Measurements from ENCODE around the gene ALS2CL.

The ALS2CL gene

GRCh38 chr3:46648096-46648495, 45.4 kb downstream of the ALS2CL start:
- H3K27ac ChIP-seq (ENCODE audit: low read length), result no peak overlapping the region
- no peak overlapping the region for H3K4me3 ChIP-seq (ENCODE audit: low read length in 2 of 2)
- H3K9me3 ChIP-seq (ENCODE audit: control insufficient read depth in 2 of 2, low read length in 2 of 2), result peaks cover 0 to 4% of the 10 kb centered on the region in 2 donors
- no peaks in the 10 kb centered on the region for H3K27me3 ChIP-seq (ENCODE audit: control insufficient read depth in 1 of 2, insufficient read depth in 2 of 2, low read length in 2 of 2)
- H3K4me1 ChIP-seq (ENCODE audit: control insufficient read depth, insufficient read depth, low read length), result no peaks in the 10 kb centered on the region
- no peak overlapping the region for H3K9ac ChIP-seq (ENCODE audit: low read length in 2 of 2)
- no peaks in the 10 kb centered on the region for H3K36me3 ChIP-seq (ENCODE audit: control insufficient read depth in 2 of 2, insufficient read depth in 2 of 2, low read length in 2 of 2)

GRCh38 chr3:46646700-46647099, 46.8 kb downstream of the ALS2CL start:
- Histone ChIP-seq H3K27ac (ENCODE audit: low read length) (no peak overlapping the region), H3K9ac (ENCODE audit: low read length in 2 of 2) (no peak overlapping the region), H3K4me1 (ENCODE audit: control insufficient read depth, insufficient read depth, low read length) (no peaks in the 10 kb centered on the region), H3K9me3 (ENCODE audit: control insufficient read depth in 2 of 2, low read length in 2 of 2) (no peaks in the 10 kb centered on the region), H3K36me3 (ENCODE audit: control insufficient read depth in 2 of 2, insufficient read depth in 2 of 2, low read length in 2 of 2) (no peaks in the 10 kb centered on the region), H3K4me3 (ENCODE audit: low read length in 2 of 2) (no peak overlapping the region), H3K27me3 (ENCODE audit: control insufficient read depth in 1 of 2, insufficient read depth in 2 of 2, low read length in 2 of 2) (no peaks in the 10 kb centered on the region)

DNA sequence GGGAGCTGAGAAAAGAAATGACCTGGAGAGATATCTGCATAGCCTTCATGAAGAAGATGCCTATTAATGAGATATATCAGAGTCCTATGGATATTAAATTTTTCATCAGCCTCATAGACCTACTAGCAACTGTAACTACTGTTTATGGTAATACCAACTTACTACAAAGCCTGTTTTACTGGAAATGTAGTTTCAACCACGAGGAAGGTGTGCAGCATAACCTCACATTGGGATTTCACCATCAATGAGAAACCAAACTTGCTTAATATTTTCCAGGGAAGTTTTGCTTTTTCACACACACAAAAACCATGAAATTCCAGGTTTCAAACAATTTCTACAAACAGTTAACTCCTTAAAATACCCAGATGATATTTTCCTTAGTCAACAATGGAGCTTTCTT, 49.8 kb downstream of the ALS2CL start:
- no peaks in the 10 kb centered on the region for H3K4me1 ChIP-seq (ENCODE audit: control insufficient read depth, insufficient read depth, low read length)
- H3K4me3 ChIP-seq (ENCODE audit: low read length in 2 of 2), result no peak overlapping the region
- peaks cover 0 to 12% of the 10 kb centered on the region in 2 donors for H3K9me3 ChIP-seq (ENCODE audit: control insufficient read depth in 2 of 2, low read length in 2 of 2)
- no peak overlapping the region for H3K9ac ChIP-seq (ENCODE audit: low read length in 2 of 2)
- H3K27me3 ChIP-seq (ENCODE audit: control insufficient read depth in 1 of 2, insufficient read depth in 2 of 2, low read length in 2 of 2), result no peaks in the 10 kb centered on the region
- no peak overlapping the region for H3K27ac ChIP-seq (ENCODE audit: low read length)
- no peaks in the 10 kb centered on the region for H3K36me3 ChIP-seq (ENCODE audit: control insufficient read depth in 2 of 2, insufficient read depth in 2 of 2, low read length in 2 of 2)

- no peak overlapping the region for H3K27ac ChIP-seq (ENCODE audit: low read length)
These were observed 50.5 kb downstream of the ALS2CL start for GRCh38 chr3:46642971-46643370.

GRCh38 chr3:46640927-46641326, 52.6 kb downstream of the ALS2CL start:
- Histone ChIP-seq H3K27ac (ENCODE audit: low read length) (no peak overlapping the region), H3K27me3 (ENCODE audit: control insufficient read depth in 1 of 2, insufficient read depth in 2 of 2, low read length in 2 of 2) (no peaks in the 10 kb centered on the region), H3K9me3 (ENCODE audit: control insufficient read depth in 2 of 2, low read length in 2 of 2) (peaks cover 0 to 12% of the 10 kb centered on the region in 2 donors), H3K36me3 (ENCODE audit: control insufficient read depth in 2 of 2, insufficient read depth in 2 of 2, low read length in 2 of 2) (no peaks in the 10 kb centered on the region), H3K4me3 (ENCODE audit: low read length in 2 of 2) (no peak overlapping the region), H3K4me1 (ENCODE audit: control insufficient read depth, insufficient read depth, low read length) (no peaks in the 10 kb centered on the region), H3K9ac (ENCODE audit: low read length in 2 of 2) (no peak overlapping the region)

More at GRCh38 chr3:46642971-46643370, 50.5 kb downstream of the ALS2CL start:
- H3K9me3 ChIP-seq (ENCODE audit: control insufficient read depth in 2 of 2, low read length in 2 of 2), result peaks cover 0 to 12% of the 10 kb centered on the region in 2 donors
- no peak overlapping the region for H3K4me3 ChIP-seq (ENCODE audit: low read length in 2 of 2)
- no peak overlapping the region for H3K9ac ChIP-seq (ENCODE audit: low read length in 2 of 2)
- no peaks in the 10 kb centered on the region for H3K4me1 ChIP-seq (ENCODE audit: control insufficient read depth, insufficient read depth, low read length)
- H3K27me3 ChIP-seq (ENCODE audit: control insufficient read depth in 1 of 2, insufficient read depth in 2 of 2, low read length in 2 of 2), result no peaks in the 10 kb centered on the region
- H3K36me3 ChIP-seq (ENCODE audit: control insufficient read depth in 2 of 2, insufficient read depth in 2 of 2, low read length in 2 of 2), result no peaks in the 10 kb centered on the region

DNA sequence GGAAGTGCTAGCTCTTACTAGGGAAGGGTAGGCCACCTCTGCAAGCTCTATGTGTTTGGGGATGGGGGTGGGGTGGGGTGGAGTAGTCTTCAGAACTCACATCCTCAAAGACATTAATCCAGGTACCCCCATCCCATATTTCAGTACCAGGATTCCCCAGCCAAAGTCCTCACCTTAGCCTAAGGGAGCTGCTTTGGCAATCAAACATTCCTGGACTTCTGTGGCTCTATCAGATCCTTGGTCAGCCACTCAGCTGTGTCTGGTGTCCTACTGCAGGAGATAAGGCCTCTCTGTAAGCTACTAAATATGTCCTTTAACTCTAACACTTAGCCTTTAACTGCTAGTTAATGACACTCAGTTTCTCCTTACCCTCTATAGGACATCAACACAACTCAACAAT, 54.3 kb downstream of the ALS2CL start:
- no peak overlapping the region for H3K9ac ChIP-seq (ENCODE audit: low read length in 2 of 2)
- no peak overlapping the region for H3K27ac ChIP-seq (ENCODE audit: low read length)
- H3K27me3 ChIP-seq (ENCODE audit: control insufficient read depth in 1 of 2, insufficient read depth in 2 of 2, low read length in 2 of 2), result no peaks in the 10 kb centered on the region
- H3K4me1 ChIP-seq (ENCODE audit: control insufficient read depth, insufficient read depth, low read length), result no peaks in the 10 kb centered on the region
- H3K36me3 ChIP-seq (ENCODE audit: control insufficient read depth in 2 of 2, insufficient read depth in 2 of 2, low read length in 2 of 2), result no peaks in the 10 kb centered on the region
- H3K9me3 ChIP-seq (ENCODE audit: control insufficient read depth in 2 of 2, low read length in 2 of 2), result peaks cover 0 to 12% of the 10 kb centered on the region in 2 donors
- no peak overlapping the region for H3K4me3 ChIP-seq (ENCODE audit: low read length in 2 of 2)

- Histone ChIP-seq H3K4me1 (ENCODE audit: control insufficient read depth, insufficient read depth, low read length) (peaks cover 4% of the 10 kb centered on the region), H3K9me3 (ENCODE audit: control insufficient read depth in 2 of 2, low read length in 2 of 2) (peaks cover 0 to 2% of the 10 kb centered on the region in 2 donors), H3K9ac (ENCODE audit: low read length in 2 of 2) (no peak overlapping the region), H3K27ac (ENCODE audit: low read length) (no peak overlapping the region), H3K36me3 (ENCODE audit: control insufficient read depth in 2 of 2, insufficient read depth in 2 of 2, low read length in 2 of 2) (no peaks in the 10 kb centered on the region), H3K27me3 (ENCODE audit: control insufficient read depth in 1 of 2, insufficient read depth in 2 of 2, low read length in 2 of 2) (no peaks in the 10 kb centered on the region), H3K4me3 (ENCODE audit: low read length in 2 of 2) (no peak overlapping the region)
These were observed 58.6 kb downstream of the ALS2CL start for GRCh38 chr3:46634856-46635255.

- H3K36me3 ChIP-seq (ENCODE audit: control insufficient read depth in 2 of 2, insufficient read depth in 2 of 2, low read length in 2 of 2), result no peaks in the 10 kb centered on the region
- H3K27me3 ChIP-seq (ENCODE audit: control insufficient read depth in 1 of 2, insufficient read depth in 2 of 2, low read length in 2 of 2), result no peaks in the 10 kb centered on the region
- peaks cover 8% of the 10 kb centered on the region for H3K4me1 ChIP-seq (ENCODE audit: control insufficient read depth, insufficient read depth, low read length)
- H3K9ac ChIP-seq (ENCODE audit: low read length in 2 of 2), result no peak overlapping the region
- H3K9me3 ChIP-seq (ENCODE audit: control insufficient read depth in 2 of 2, low read length in 2 of 2), result no peaks in the 10 kb centered on the region
- no peak overlapping the region for H3K27ac ChIP-seq (ENCODE audit: low read length)
- no peak overlapping the region for H3K4me3 ChIP-seq (ENCODE audit: low read length in 2 of 2)
These were observed 60.7 kb downstream of the ALS2CL start for GRCh38 chr3:46632792-46633191.

GRCh38 chr3:46629551-46630517, 63.6 kb downstream of the ALS2CL start:
- no peaks in the 10 kb centered on the region for H3K9me3 ChIP-seq (ENCODE audit: control insufficient read depth in 2 of 2, low read length in 2 of 2)
- no peaks in the 10 kb centered on the region for H3K36me3 ChIP-seq (ENCODE audit: control insufficient read depth in 2 of 2, insufficient read depth in 2 of 2, low read length in 2 of 2)
- peak overlapping the region; percentile 31 to 68 for H3K9ac ChIP-seq (ENCODE audit: low read length in 2 of 2)
- peak overlapping the region; percentile 46 for H3K27ac ChIP-seq (ENCODE audit: low read length)
- H3K27me3 ChIP-seq (ENCODE audit: control insufficient read depth in 1 of 2, insufficient read depth in 2 of 2, low read length in 2 of 2), result no peaks in the 10 kb centered on the region
- H3K4me1 ChIP-seq (ENCODE audit: control insufficient read depth, insufficient read depth, low read length), result peaks cover 8% of the 10 kb centered on the region
- H3K4me3 ChIP-seq (ENCODE audit: low read length in 2 of 2), result peak overlapping the region; percentile 33 to 74

DNA sequence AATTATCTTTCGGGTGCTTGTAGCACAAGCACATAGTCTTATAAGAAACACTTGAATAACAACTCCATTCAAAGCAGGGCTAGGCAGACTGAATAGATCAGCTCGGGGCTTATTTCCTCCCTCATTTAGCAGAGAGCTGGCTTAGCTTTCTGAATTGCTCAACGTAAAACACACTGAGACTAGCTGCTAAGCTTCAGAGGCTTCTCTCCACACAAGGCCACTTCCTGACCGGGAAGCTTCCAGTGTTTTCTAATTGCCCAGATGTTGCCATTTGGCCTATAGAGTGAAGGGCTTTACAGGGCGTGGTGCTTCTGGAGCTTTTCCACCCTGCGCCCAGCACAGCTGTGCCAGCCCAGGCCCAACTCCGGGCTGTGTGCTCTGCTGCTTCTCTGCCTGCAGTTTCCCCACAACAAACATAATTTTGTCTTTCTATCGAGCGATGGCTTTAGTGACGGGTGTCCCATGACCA, 64.5 kb downstream of the ALS2CL start:
- Histone ChIP-seq H3K36me3 (ENCODE audit: control insufficient read depth in 2 of 2, insufficient read depth in 2 of 2, low read length in 2 of 2) (no peaks in the 10 kb centered on the region), H3K9ac (ENCODE audit: low read length in 2 of 2) (peak overlapping the region; percentile 21 to 27), H3K27ac (ENCODE audit: low read length) (peak overlapping the region; percentile 46), H3K4me1 (ENCODE audit: control insufficient read depth, insufficient read depth, low read length) (peaks cover 8% of the 10 kb centered on the region), H3K9me3 (ENCODE audit: control insufficient read depth in 2 of 2, low read length in 2 of 2) (no peaks in the 10 kb centered on the region), H3K4me3 (ENCODE audit: low read length in 2 of 2) (peak overlapping the region in 1 of 2 donors; percentile 74), H3K27me3 (ENCODE audit: control insufficient read depth in 1 of 2, insufficient read depth in 2 of 2, low read length in 2 of 2) (no peaks in the 10 kb centered on the region)

- no peaks in the 10 kb centered on the region for H3K9me3 ChIP-seq (ENCODE audit: control insufficient read depth in 2 of 2, low read length in 2 of 2)
- no peak overlapping the region for H3K27ac ChIP-seq (ENCODE audit: low read length)
- no peaks in the 10 kb centered on the region for H3K36me3 ChIP-seq (ENCODE audit: control insufficient read depth in 2 of 2, insufficient read depth in 2 of 2, low read length in 2 of 2)
- peaks cover 8% of the 10 kb centered on the region for H3K4me1 ChIP-seq (ENCODE audit: control insufficient read depth, insufficient read depth, low read length)
- no peaks in the 10 kb centered on the region for H3K27me3 ChIP-seq (ENCODE audit: control insufficient read depth in 1 of 2, insufficient read depth in 2 of 2, low read length in 2 of 2)
- H3K4me3 ChIP-seq (ENCODE audit: low read length in 2 of 2), result no peak overlapping the region
- H3K9ac ChIP-seq (ENCODE audit: low read length in 2 of 2), result no peak overlapping the region
These were observed 66.4 kb downstream of the ALS2CL start for GRCh38 chr3:46627078-46627477.

Data from stomach smooth muscle (tissue), 2 donors.